Heart left ventricle (tissue), 16 donors: ENCODE results near the gene ARL5C. TPM values are rescaled to one million over a fixed set of nuclear protein-coding genes. Genes with fewer than 3 reads are reported as not detected.
A peak's percentile ranks its signal among the peaks of the same experiment; 100 is the strongest.

Experiments used
- ATAC-seq, 4 donors: fragments of 200-7000 bp; cut with Tn5 transposase; one replicate each; pipeline ENCODE4 v1.9.1; 2020 to 2022; ENCODE audit warnings: moderate library complexity in 4 of 4, mild to moderate bottlenecking in 3 of 4, moderate number of reproducible peaks in 1 of 4
- DNase-seq, 5 donors: peaks; one replicate each; pipeline ENCODE4 v3.0.0-alpha.2; 2020
- H3K27ac ChIP-seq, 12 donors: fragments of 200-600 bp; sonication (generic) in 4 of 12; one replicate each; pipeline versions ENCODE4 v1.5.0 to v1.8.0; 2016 to 2022; ENCODE audit warnings: mild to moderate bottlenecking in 2 of 12
- H3K27me3 ChIP-seq, 9 donors: fragments of 200-600 bp; sonication (generic) in 2 of 9; one replicate each; pipeline versions ENCODE4 v1.5.1 to v1.8.0; 2016 to 2022; ENCODE audit warnings: mild to moderate bottlenecking in 3 of 9
- H3K36me3 ChIP-seq, 9 donors: fragments of 200-600 bp; sonication (generic) in 2 of 9; one replicate each; pipeline versions ENCODE4 v1.5.0 to v1.8.0; 2018 to 2022; ENCODE audit warnings: mild to moderate bottlenecking in 2 of 9
- H3K4me1 ChIP-seq, 12 donors: fragments of 200-600 bp; sonication (generic) in 4 of 12; one replicate each; pipeline versions ENCODE4 v1.5.0 to v1.8.0; 2016 to 2022; ENCODE audit warnings: mild to moderate bottlenecking in 3 of 12
- H3K4me3 ChIP-seq, 12 donors: fragments of 200-600 bp; sonication (generic) in 4 of 12; one replicate each; pipeline versions ENCODE4 v1.5.0 to v1.8.0; 2017 to 2022; ENCODE audit warnings: mild to moderate bottlenecking in 9 of 12, moderate library complexity in 4 of 12
- H3K9me3 ChIP-seq, 12 donors: fragments of 200-600 bp; sonication (generic) in 4 of 12; one replicate each; pipeline versions ENCODE4 v1.5.0 to v1.8.0; 2016 to 2022; ENCODE audit warnings: mild to moderate bottlenecking in 1 of 12
- CTCF ChIP-seq, 12 donors: fragments of 200-600 bp; sonication (generic) in 4 of 12; IDR thresholded peaks; one replicate each; pipeline versions ENCODE4 v1.5.0 to v1.8.0; 2018 to 2022; ENCODE audit warnings: antibody characterized with exemption in 12 of 12, mild to moderate bottlenecking in 5 of 12
- POLR2A ChIP-seq, 2 donors: fragments of 450-650 bp; IDR thresholded peaks; one replicate each; pipeline ENCODE4 v1.6.1; 2017; ENCODE audit warnings: antibody characterized with exemption in 2 of 2, mild to moderate bottlenecking in 2 of 2, moderate library complexity in 2 of 2
- WGBS, 4 donors: extraction: QIAGEN DNeasy Blood & Tissue Kit in 2 of 4; methylation state at CpG; one replicate each; pipeline versions ENCODE4 v1.1.5 to v1.1.7; 2013 to 2018; 5-methylcytosine and 5-hydroxymethylcytosine counted together
- intact Hi-C, 10 donors: fragments of 100-400 bp; cut with DNase I; formaldehyde crosslinking; loops; one replicate each; pipeline versions ENCODE4 v1.11.1 to v1.14.2; 2022
- polyA plus RNA-seq, 2 donors: library from polyadenylated mRNA; stranded (reverse); fragments of 200-250 nt; gene quantifications; one replicate each; pipeline ENCODE4 v1.2.3, GENCODE V29; 2013
- total RNA-seq, 9 donors: library from RNA; depleted of rRNA in 2 of 9; stranded (reverse); fragments of >200 nt in 2 of 9; fragmentation: NEBNext Ultra II Directional in 3 of 9; extraction: Animal tissue kit (Norgen Biotek cat#: 25700) in 3 of 9; gene quantifications; one replicate each; pipeline versions ENCODE4 v1.1.0 to v1.2.4, GENCODE V29; 2016 to 2023
- donor health status: ischemic (EF 13 %, LVEDD 7.1; RV severe dilation, severe dysfunction).
- donor health status: healthy with polysubstance abuse.
- donor health status: DM: no; HTN: yes; CAD: no.
- donor health status: DM: no; HTN: no; CAD: no.
- donor health status: ischemic (EF 25% LVEDD 6.9; RV normal size, moderate dysfunction).
- donor health status: ischemic (EF 25% LVEDD 5.7; RV mildly dilated, moderate dysfunction).
- donor health status: healthy.
- donor health status: DM: yes; HTN: yes; CAD: no.
- donor health status: ischemic (EF 35%, LVEDD 5.7; RV mildly dilated, moderate dysfunction).
- donor health status: nonischemic (EF 11% LVEDD 7.7; RV severe dilation, severe dysfunction).
- donor health status: DM: yes; HTN: yes; CAD: no.
- donor health status: PGD.
- donor health status: ischemic (EF 29% LVEDD 5.4; RV normal size, mild dysfunction).
- donor health status: nonischemic (EF 23%, LVEDD 6.1; RV moderate dilation, normal function).

Gene ARL5C
- total and polyA plus RNA-seq, 11 donors: not detected

DNA sequence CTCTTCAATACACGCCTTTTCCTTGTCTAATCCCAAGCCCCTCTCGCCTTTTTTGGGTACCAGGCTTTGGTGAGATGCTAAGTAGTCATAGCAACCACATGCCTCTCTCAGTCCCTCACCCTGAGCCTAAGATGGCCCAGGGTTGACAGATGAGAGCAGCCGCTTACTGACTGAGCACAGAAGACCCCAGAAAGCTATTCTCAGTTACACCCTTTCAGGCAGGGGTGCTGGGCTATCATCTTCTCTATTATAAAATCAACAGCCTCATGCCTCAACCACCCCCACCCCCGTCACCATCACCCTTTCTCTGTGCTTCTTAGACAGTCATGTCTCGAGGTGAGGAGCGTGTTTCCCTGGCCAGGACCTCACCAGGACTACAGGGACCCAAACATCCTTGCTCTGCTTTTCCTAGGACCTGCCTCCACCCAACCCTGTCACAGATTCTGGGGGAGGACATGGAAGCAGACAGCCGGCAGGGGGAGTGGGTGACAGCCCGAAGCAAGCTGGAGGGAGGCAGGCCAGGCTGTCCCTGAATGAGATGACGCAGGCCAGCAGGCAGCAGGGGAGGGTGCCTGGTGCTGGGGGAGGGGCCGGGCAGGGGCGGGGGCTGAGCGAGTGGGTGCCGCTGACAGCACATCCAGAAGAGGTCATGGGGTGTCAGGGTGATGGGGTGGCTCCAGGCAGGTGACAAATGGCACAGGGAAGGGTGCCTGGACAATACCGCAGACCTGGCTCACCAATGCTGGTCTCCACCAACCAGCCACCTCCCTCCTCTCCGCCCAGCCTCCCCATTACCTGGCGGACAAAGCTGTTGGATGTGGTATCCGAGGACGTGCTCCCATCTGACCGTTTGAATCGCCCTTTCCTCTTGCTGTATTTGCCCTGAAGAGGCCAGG is 28.4 kb upstream of the ARL5C start:
- peak overlapping the region in 2 of 12 donors; percentile 8 to 14 for H3K27ac ChIP-seq
- H3K4me3 ChIP-seq: no peak overlapping the region
- 50 to 63% (median 57%) methylated on average over 15 to 20 of the region's 20 CpGs for WGBS, 4 donors
- ATAC-seq (peak in 3 of 4 donors; percentile 70 to 81 (median 73)), DNase-seq (peak in 4 of 5 donors; percentile 70 to 83 (median 77))
- TF ChIP-seq CTCF (IDR thresholded peaks at IDR 0.05) (peak in 11 of 12 donors; percentile 12 to 61 (median 39)), POLR2A (IDR thresholded peaks at IDR 0.05) (no peak)
- H3K4me1 ChIP-seq: peaks cover 0 to 42% (median 22%) of the 10 kb centered on the region in 12 donors
- peaks cover 0 to 38% (median 8%) of the 10 kb centered on the region in 9 donors for H3K36me3 ChIP-seq
- no peaks in the 10 kb centered on the region for H3K27me3 ChIP-seq
- intact Hi-C loops: loop anchor here in 1 of 10 donors (5.0 kb wide), 1 partner anchor 38 kb away; no protein-coding TSS in a partner anchor
- no peaks in the 10 kb centered on the region for H3K9me3 ChIP-seq

- Histone ChIP-seq H3K27ac (no peak overlapping the region), H3K4me1 (peaks cover 0 to 36% (median 22%) of the 10 kb centered on the region in 12 donors), H3K9me3 (no peaks in the 10 kb centered on the region), H3K36me3 (peaks cover 0 to 48% (median 18%) of the 10 kb centered on the region in 9 donors), H3K27me3 (no peaks in the 10 kb centered on the region), H3K4me3 (no peak overlapping the region)
- TF ChIP-seq POLR2A (IDR thresholded peaks at IDR 0.05): no peak
- no peak for TF ChIP-seq CTCF (IDR thresholded peaks at IDR 0.05)
- 82 to 88% (median 84%) methylated on average over 5 to 10 of the region's 10 CpGs for WGBS, 4 donors
- intact Hi-C loops: loop anchor here in 1 of 10 donors (5.0 kb wide), 1 partner anchor 39 kb away; no protein-coding TSS in a partner anchor
- ATAC-seq (no peak), DNase-seq (no peak)
Measured at GRCh38 chr17:39193346-39193745, 27.4 kb upstream of the ARL5C start.

- Histone ChIP-seq H3K27ac (no peak overlapping the region), H3K36me3 (peaks cover 0 to 53% (median 22%) of the 10 kb centered on the region in 9 donors), H3K4me3 (no peak overlapping the region), H3K4me1 (peaks cover 0 to 33% (median 18%) of the 10 kb centered on the region in 12 donors), H3K9me3 (no peaks in the 10 kb centered on the region), H3K27me3 (no peaks in the 10 kb centered on the region)
- WGBS, 4 donors: 91 to 97% (median 93%) methylated on average over 14 to 16 of the region's 16 CpGs
- ATAC-seq (no peak), DNase-seq (no peak)
- intact Hi-C loops: loop anchor here in 1 of 10 donors (5.0 kb wide), 1 partner anchor 39 kb away; no protein-coding TSS in a partner anchor
- TF ChIP-seq POLR2A (IDR thresholded peaks at IDR 0.05) (no peak), CTCF (IDR thresholded peaks at IDR 0.05) (no peak)
Measured at GRCh38 chr17:39192901-39193300, 26.9 kb upstream of the ARL5C start.
